GM19035 (cell line): ENCODE measurements around the gene RALGAPA2.

Experiments
- ATAC-seq: cut with Tn5 transposase; IDR thresholded peaks from one replicate; pipeline ENCODE4 v1.9.1; 2021; ENCODE audit not compliant: unreplicated experiment

The RALGAPA2 gene

GRCh38 chr20:20712474-20713243 lies at the start of gene RALGAPA2:
TSS of gene RALGAPA2 (minus strand) at chr20:20712644. CDS start at chr20:20712480, 164 bp downstream.
- ATAC-seq = peak; percentile 97

GRCh38 chr20:20761301-20761700 lies 48.9 kb upstream of the RALGAPA2 start:
- no peak for ATAC-seq

- ATAC-seq = no peak
Observed at GRCh38 chr20:20759132-20759531, 46.7 kb upstream of the RALGAPA2 start.

GRCh38 chr20:20755674-20756319 lies 43.4 kb upstream of the RALGAPA2 start:
- no peak for ATAC-seq

- no peak for ATAC-seq
Observed at GRCh38 chr20:20755231-20755630, 42.8 kb upstream of the RALGAPA2 start.

GRCh38 chr20:20754714-20755113 lies 42.3 kb upstream of the RALGAPA2 start:
- ATAC-seq = no peak

GRCh38 chr20:20752712-20753111 lies 40.3 kb upstream of the RALGAPA2 start:
- ATAC-seq = no peak

GRCh38 chr20:20747298-20747697 lies 34.9 kb upstream of the RALGAPA2 start:
- ATAC-seq = no peak

- ATAC-seq = no peak
Observed at GRCh38 chr20:20744170-20744725, 31.8 kb upstream of the RALGAPA2 start.

GRCh38 chr20:20743511-20744169 lies 31.2 kb upstream of the RALGAPA2 start:
- ATAC-seq = no peak

GRCh38 chr20:20741087-20742045 lies 28.9 kb upstream of the RALGAPA2 start:
- no peak for ATAC-seq

- ATAC-seq = no peak
Observed at GRCh38 chr20:20740541-20740940, 28.1 kb upstream of the RALGAPA2 start.

GRCh38 chr20:20737158-20737557 lies 24.7 kb upstream of the RALGAPA2 start:
- no peak for ATAC-seq

- no peak for ATAC-seq
Observed at GRCh38 chr20:20736303-20736702, 23.9 kb upstream of the RALGAPA2 start.

- no peak for ATAC-seq
Observed at GRCh38 chr20:20734475-20734948, 22.1 kb upstream of the RALGAPA2 start.

GRCh38 chr20:20733943-20734342 lies 21.5 kb upstream of the RALGAPA2 start:
- no peak for ATAC-seq

GRCh38 chr20:20732641-20733040 lies 20.2 kb upstream of the RALGAPA2 start:
- no peak for ATAC-seq

- ATAC-seq = no peak
Observed at GRCh38 chr20:20731945-20732296, 19.5 kb upstream of the RALGAPA2 start.

GRCh38 chr20:20731000-20731944 lies 18.8 kb upstream of the RALGAPA2 start:
- ATAC-seq = no peak
